Loucy (cell line): ENCODE measurements around the gene CDH4.

Source experiments
- CTCF ChIP-seq: fragments of 200-600 bp; sonication (generic); conservative IDR thresholded peaks from 2 replicates; pipeline ENCODE4 v1.5.1; 2014; ENCODE audit warnings: mild to moderate bottlenecking, antibody characterized with exemption, low read length
- EZH2phosphoT487 ChIP-seq: fragments of 200-600 bp; IDR thresholded peaks from 2 replicates; pipeline ENCODE4 v1.6.1; 2018; ENCODE audit warnings: antibody characterized with exemption, mild to moderate bottlenecking, moderate library complexity, borderline replicate concordance

DNA sequence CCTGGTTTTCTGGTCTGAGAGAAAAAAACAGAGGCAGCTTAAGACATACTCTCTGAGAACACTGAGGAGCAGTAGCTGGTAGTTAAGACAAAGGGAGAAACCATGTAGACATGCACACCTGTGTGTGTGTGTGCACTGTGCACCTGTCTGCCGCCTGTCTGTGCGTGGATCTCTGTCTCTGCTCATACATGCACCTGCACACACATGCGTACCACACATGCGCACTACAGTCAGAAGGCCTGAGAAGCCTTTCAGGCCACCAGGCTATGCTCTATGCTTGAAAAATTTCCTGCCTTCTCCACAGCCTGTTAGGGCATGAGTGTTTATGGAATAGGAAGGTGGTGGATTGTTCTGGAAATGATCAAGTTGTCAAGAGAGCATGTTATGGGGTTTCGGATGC, 103.5 kb downstream of the CDH4 start:
- no peak for TF ChIP-seq CTCF
- TF ChIP-seq EZH2phosphoT487: no peak
